ENCODE results near the gene SLC7A5. TPM values are rescaled to one million over a fixed set of nuclear protein-coding genes. Genes with fewer than 3 reads are reported as not detected.
"Not testable (repeated sequence)": the region's sequence is repeated elsewhere in the genome, so short reads cannot be mapped to it uniquely, and the experiment has no call there.

Gene SLC7A5
- 466 and 469 TPM in 2 replicates for total RNA-seq

GRCh38 chr16:87869061-87869878 lies at the start of gene SLC7A5:
TSS of gene SLC7A5 (minus strand) at chr16:87869507. CDS start at chr16:87869422, 85 bp downstream.
- DNase-seq (ENCODE audit: low spot score): peak; percentile 86
- H3K27me3 Mint-ChIP-seq (ENCODE audit: insufficient read depth); H3K9me3 Mint-ChIP-seq: not testable (repeated sequence)
- Mint-ChIP-seq H3K4me1 (ENCODE audit: low read depth) (peaks cover 53% of the 10 kb centered on the region), H3K36me3 (ENCODE audit: low read depth) (peaks cover 37% of the 10 kb centered on the region), H3K4me3 (peak within 1 kb of the TSS; percentile 97), H3K27ac (peak within 1 kb of the TSS; percentile 100)
- intact Hi-C loops (cut with micrococcal nuclease): loop anchor here (1.0 kb wide), 1 partner anchor 82 kb away; the partner anchor contains the start of gene BANP

GRCh38 chr16:87918338-87918737 lies 49.0 kb upstream of the SLC7A5 start:
- H3K36me3 Mint-ChIP-seq (ENCODE audit: low read depth): no peaks in the 10 kb centered on the region
- peaks cover 10% of the 10 kb centered on the region for H3K27me3 Mint-ChIP-seq (ENCODE audit: insufficient read depth)
- no peak overlapping the region for H3K4me3 Mint-ChIP-seq
- H3K9me3 Mint-ChIP-seq: no peaks in the 10 kb centered on the region
- H3K27ac Mint-ChIP-seq: no peak overlapping the region
- intact Hi-C loops (cut with micrococcal nuclease): no loop called here
- peaks cover 5% of the 10 kb centered on the region for H3K4me1 Mint-ChIP-seq (ENCODE audit: low read depth)
- DNase-seq (ENCODE audit: low spot score): no peak

- H3K36me3 Mint-ChIP-seq (ENCODE audit: low read depth): no peaks in the 10 kb centered on the region
- H3K27me3 Mint-ChIP-seq (ENCODE audit: insufficient read depth): peaks cover 12% of the 10 kb centered on the region
- no peaks in the 10 kb centered on the region for H3K9me3 Mint-ChIP-seq
- DNase-seq (ENCODE audit: low spot score): no peak
- no peak overlapping the region for H3K4me3 Mint-ChIP-seq
- intact Hi-C loops (cut with micrococcal nuclease): no loop called here
- peaks cover 5% of the 10 kb centered on the region for H3K4me1 Mint-ChIP-seq (ENCODE audit: low read depth)
- H3K27ac Mint-ChIP-seq: no peak overlapping the region
These were observed 48.2 kb upstream of the SLC7A5 start for GRCh38 chr16:87917503-87917902.

- intact Hi-C loops (cut with micrococcal nuclease): no loop called here
- H3K27me3 Mint-ChIP-seq (ENCODE audit: insufficient read depth): peaks cover 10% of the 10 kb centered on the region
These were observed 45.5 kb upstream of the SLC7A5 start for GRCh38 chr16:87914812-87915211.

GRCh38 chr16:87914021-87914725 lies 44.9 kb upstream of the SLC7A5 start:
- H3K36me3 Mint-ChIP-seq (ENCODE audit: low read depth); H3K27ac Mint-ChIP-seq; H3K4me3 Mint-ChIP-seq; H3K4me1 Mint-ChIP-seq (ENCODE audit: low read depth); intact Hi-C loops (cut with micrococcal nuclease); H3K9me3 Mint-ChIP-seq; DNase-seq (ENCODE audit: low spot score): not testable (repeated sequence)
- peaks cover 10% of the 10 kb centered on the region for H3K27me3 Mint-ChIP-seq (ENCODE audit: insufficient read depth)

More at GRCh38 chr16:87914812-87915211, 45.5 kb upstream of the SLC7A5 start:
- Mint-ChIP-seq H3K36me3 (ENCODE audit: low read depth) (no peaks in the 10 kb centered on the region), H3K4me1 (ENCODE audit: low read depth) (peaks cover 5% of the 10 kb centered on the region), H3K4me3 (no peak overlapping the region), H3K9me3 (no peaks in the 10 kb centered on the region), H3K27ac (no peak overlapping the region)
- no peak for DNase-seq (ENCODE audit: low spot score)

- H3K9me3 Mint-ChIP-seq; H3K27me3 Mint-ChIP-seq (ENCODE audit: insufficient read depth); H3K27ac Mint-ChIP-seq: not testable (repeated sequence)
These were observed 43.4 kb upstream of the SLC7A5 start for GRCh38 chr16:87912691-87913090.

GRCh38 chr16:87911106-87911763 lies 41.9 kb upstream of the SLC7A5 start:
- H3K36me3 Mint-ChIP-seq (ENCODE audit: low read depth); DNase-seq (ENCODE audit: low spot score); H3K27ac Mint-ChIP-seq; H3K4me3 Mint-ChIP-seq; H3K9me3 Mint-ChIP-seq; intact Hi-C loops (cut with micrococcal nuclease); H3K27me3 Mint-ChIP-seq (ENCODE audit: insufficient read depth): not testable (repeated sequence)
- H3K4me1 Mint-ChIP-seq (ENCODE audit: low read depth): peaks cover 15% of the 10 kb centered on the region

More at GRCh38 chr16:87912691-87913090, 43.4 kb upstream of the SLC7A5 start:
- DNase-seq (ENCODE audit: low spot score); intact Hi-C loops (cut with micrococcal nuclease); H3K4me3 Mint-ChIP-seq; H3K4me1 Mint-ChIP-seq (ENCODE audit: low read depth); H3K36me3 Mint-ChIP-seq (ENCODE audit: low read depth): not testable (repeated sequence)

GRCh38 chr16:87909203-87909935 lies 40.1 kb upstream of the SLC7A5 start:
- not testable (repeated sequence) for H3K36me3 Mint-ChIP-seq (ENCODE audit: low read depth); H3K9me3 Mint-ChIP-seq; H3K4me3 Mint-ChIP-seq; H3K27me3 Mint-ChIP-seq (ENCODE audit: insufficient read depth)
- Mint-ChIP-seq H3K4me1 (ENCODE audit: low read depth) (peaks cover 15% of the 10 kb centered on the region), H3K27ac (peak overlapping the region; percentile 62)
- intact Hi-C loops (cut with micrococcal nuclease): loop anchor here (1.0 kb wide), 5 partner anchors 14 to 130 kb away; no protein-coding TSS in a partner anchor
- DNase-seq (ENCODE audit: low spot score): peak; percentile 76

- H3K27me3 Mint-ChIP-seq (ENCODE audit: insufficient read depth); intact Hi-C loops (cut with micrococcal nuclease); DNase-seq (ENCODE audit: low spot score); H3K27ac Mint-ChIP-seq; H3K36me3 Mint-ChIP-seq (ENCODE audit: low read depth); H3K9me3 Mint-ChIP-seq; H3K4me3 Mint-ChIP-seq: not testable (repeated sequence)
- H3K4me1 Mint-ChIP-seq (ENCODE audit: low read depth): peaks cover 22% of the 10 kb centered on the region
These were observed 38.8 kb upstream of the SLC7A5 start for GRCh38 chr16:87908101-87908500.

- intact Hi-C loops (cut with micrococcal nuclease); H3K4me3 Mint-ChIP-seq; H3K36me3 Mint-ChIP-seq (ENCODE audit: low read depth); H3K27me3 Mint-ChIP-seq (ENCODE audit: insufficient read depth); H3K9me3 Mint-ChIP-seq; H3K27ac Mint-ChIP-seq; DNase-seq (ENCODE audit: low spot score): not testable (repeated sequence)
- H3K4me1 Mint-ChIP-seq (ENCODE audit: low read depth): peaks cover 38% of the 10 kb centered on the region
These were observed 36.2 kb upstream of the SLC7A5 start for GRCh38 chr16:87905521-87905920.

- H3K27me3 Mint-ChIP-seq (ENCODE audit: insufficient read depth); H3K27ac Mint-ChIP-seq; H3K36me3 Mint-ChIP-seq (ENCODE audit: low read depth); H3K4me3 Mint-ChIP-seq; intact Hi-C loops (cut with micrococcal nuclease); H3K9me3 Mint-ChIP-seq; DNase-seq (ENCODE audit: low spot score): not testable (repeated sequence)
- H3K4me1 Mint-ChIP-seq (ENCODE audit: low read depth): peaks cover 41% of the 10 kb centered on the region
These were observed 35.7 kb upstream of the SLC7A5 start for GRCh38 chr16:87904963-87905362.

- peaks cover 57% of the 10 kb centered on the region for H3K4me1 Mint-ChIP-seq (ENCODE audit: low read depth)
- H3K27me3 Mint-ChIP-seq (ENCODE audit: insufficient read depth); H3K36me3 Mint-ChIP-seq (ENCODE audit: low read depth); intact Hi-C loops (cut with micrococcal nuclease); H3K4me3 Mint-ChIP-seq; DNase-seq (ENCODE audit: low spot score); H3K9me3 Mint-ChIP-seq: not testable (repeated sequence)
- H3K27ac Mint-ChIP-seq: peak overlapping the region; percentile 48
These were observed 31.2 kb upstream of the SLC7A5 start for GRCh38 chr16:87900489-87900888.

Measured in activated T-helper 1 cell treated with anti-CD3 and anti-CD28 coated beads, Interleukin-12 subunit alpha, Interleukin-12 subunit beta, Interleukin-2, Interleukin-4 antibody, amounts not matched to agents 30 ng/mL and 10 ng/mL and 1 ng/mL, durations not matched to agents 14 hours and 24 hours and 36 hours (primary cell).